RWPE1 (cell line): ENCODE results near the gene RTP2.

Experiments
- CTCF ChIA-PET: fragments of 350-600 bp; sonication (Branson Sonifier 250); formaldehyde crosslinking; extraction: SDS; loops from one replicate; lab custom pipeline; 2021; lab: Yijun Ruan, JAX
- POLR2A ChIA-PET: fragments of 400-600 bp; formaldehyde crosslinking; extraction: SDS; loops from one replicate; lab custom pipeline; 2020; ENCODE audit warnings: antibody characterized with exemption; ENCODE audit not compliant: low non-redundant PET; lab: Yijun Ruan, JAX
- DNase-seq: peaks from one replicate; pipeline ENCODE4 v3.0.0; 2012; ENCODE audit warnings: low spot score
- H3K27ac ChIP-seq: fragments of 450-650 bp; 2 replicates; pipeline ENCODE4 v1.5.1; 2017
- TF ChIP-seq, protein P1 (sequence below): fragments of 450-650 bp; conservative IDR thresholded peaks from 2 replicates; pipeline ENCODE4 v1.5.1; 2017; ENCODE audit warnings: low read depth, mild to moderate bottlenecking

RTP2 gene

DNA sequence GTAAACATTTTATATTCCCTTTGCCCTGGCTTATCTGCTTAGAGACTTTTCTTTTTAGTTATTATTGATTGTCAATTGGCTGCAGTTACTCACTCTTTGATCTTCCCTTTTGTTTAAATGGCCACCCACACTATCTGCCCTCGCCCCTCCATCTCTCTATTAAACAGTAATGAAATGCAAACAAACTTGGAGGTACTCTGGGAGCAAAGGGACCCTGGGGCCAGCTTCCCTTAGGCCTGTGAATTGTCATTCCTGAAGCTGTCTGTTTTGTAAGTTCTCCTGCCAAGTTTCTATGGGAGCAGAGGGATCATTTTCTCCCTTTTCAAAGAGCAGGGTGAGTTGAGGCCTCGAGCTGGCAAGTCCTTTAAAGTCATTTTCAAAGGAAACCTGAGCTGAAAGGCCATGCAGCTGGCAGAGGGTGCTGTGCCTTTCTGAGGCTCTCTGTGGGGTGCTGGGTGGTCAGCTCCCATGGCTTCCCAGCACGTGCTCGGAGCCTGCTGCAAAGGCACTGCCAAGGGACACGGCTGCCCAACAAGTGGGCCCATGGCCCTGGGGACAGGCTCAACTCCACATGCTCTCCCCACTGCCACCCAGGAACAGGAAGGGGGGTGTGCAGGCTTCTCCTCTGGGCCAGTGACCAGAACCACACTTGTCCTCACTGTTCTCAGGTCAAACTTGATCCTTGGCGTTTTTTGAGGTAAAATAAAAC is 17.4 kb upstream of the RTP2 start:
- peak overlapping the region; percentile 49 for H3K27ac ChIP-seq
- ChIA-PET CTCF (interaction anchor here (0.5 to 0.6 kb wide), 2 partner anchors 356 to 452 kb away, joined by 3 read pairs; no protein-coding TSS in a partner anchor), POLR2A (no interaction called here)
- no peak for DNase-seq
- TF ChIP-seq, protein P1, sequence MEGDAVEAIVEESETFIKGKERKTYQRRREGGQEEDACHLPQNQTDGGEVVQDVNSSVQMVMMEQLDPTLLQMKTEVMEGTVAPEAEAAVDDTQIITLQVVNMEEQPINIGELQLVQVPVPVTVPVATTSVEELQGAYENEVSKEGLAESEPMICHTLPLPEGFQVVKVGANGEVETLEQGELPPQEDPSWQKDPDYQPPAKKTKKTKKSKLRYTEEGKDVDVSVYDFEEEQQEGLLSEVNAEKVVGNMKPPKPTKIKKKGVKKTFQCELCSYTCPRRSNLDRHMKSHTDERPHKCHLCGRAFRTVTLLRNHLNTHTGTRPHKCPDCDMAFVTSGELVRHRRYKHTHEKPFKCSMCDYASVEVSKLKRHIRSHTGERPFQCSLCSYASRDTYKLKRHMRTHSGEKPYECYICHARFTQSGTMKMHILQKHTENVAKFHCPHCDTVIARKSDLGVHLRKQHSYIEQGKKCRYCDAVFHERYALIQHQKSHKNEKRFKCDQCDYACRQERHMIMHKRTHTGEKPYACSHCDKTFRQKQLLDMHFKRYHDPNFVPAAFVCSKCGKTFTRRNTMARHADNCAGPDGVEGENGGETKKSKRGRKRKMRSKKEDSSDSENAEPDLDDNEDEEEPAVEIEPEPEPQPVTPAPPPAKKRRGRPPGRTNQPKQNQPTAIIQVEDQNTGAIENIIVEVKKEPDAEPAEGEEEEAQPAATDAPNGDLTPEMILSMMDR = no peak

DNA sequence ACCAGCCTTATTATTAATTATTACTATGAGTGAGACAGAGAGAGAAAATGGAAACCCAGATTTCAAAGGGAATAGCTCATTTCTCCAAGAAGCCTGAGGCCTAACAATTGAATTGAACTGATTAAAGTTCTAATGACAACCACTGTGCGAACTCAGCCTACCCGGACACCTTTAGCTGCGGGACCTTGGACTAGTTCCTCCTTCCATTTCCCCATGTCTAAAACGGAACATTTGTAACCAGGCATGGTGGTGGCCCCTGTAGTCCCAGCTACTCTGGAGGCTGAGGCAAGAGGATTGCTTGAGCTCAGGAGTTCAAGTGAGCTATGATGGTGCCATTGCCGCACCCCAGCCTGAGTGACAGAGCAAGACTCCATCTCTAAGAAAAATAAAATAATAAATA is 16.4 kb upstream of the RTP2 start:
- H3K27ac ChIP-seq = no peak overlapping the region
- DNase-seq = no peak
- ChIA-PET CTCF (no interaction called here), POLR2A (no interaction called here)
- TF ChIP-seq, protein P1 = no peak

DNA sequence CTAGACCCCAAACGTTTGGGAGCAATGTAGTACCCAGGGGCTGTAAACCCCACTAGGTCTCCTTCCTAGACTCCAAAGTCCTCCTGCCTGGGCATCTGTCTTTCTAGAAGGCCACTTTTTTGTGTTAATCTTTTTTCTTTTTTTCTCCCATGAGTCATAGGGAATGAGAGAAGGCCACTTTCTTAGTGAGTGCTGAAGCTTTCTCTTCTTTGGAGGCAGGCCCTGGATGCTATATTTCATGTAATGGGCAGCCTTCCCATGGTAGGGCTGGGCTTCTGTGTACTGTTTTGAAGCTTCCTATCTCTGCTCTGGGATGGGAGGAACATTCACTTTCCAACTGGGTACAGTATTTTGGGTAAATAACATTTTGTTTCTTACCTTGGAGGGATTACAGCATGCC is 15.2 kb upstream of the RTP2 start:
- H3K27ac ChIP-seq = no peak overlapping the region
- DNase-seq = no peak
- TF ChIP-seq, protein P1 = no peak
- ChIA-PET CTCF (interaction anchor here (0.6 to 1.3 kb wide), 3 partner anchors 38 to 1188 kb away, joined by 3 read pairs; no protein-coding TSS in a partner anchor), POLR2A (no interaction called here)

DNA sequence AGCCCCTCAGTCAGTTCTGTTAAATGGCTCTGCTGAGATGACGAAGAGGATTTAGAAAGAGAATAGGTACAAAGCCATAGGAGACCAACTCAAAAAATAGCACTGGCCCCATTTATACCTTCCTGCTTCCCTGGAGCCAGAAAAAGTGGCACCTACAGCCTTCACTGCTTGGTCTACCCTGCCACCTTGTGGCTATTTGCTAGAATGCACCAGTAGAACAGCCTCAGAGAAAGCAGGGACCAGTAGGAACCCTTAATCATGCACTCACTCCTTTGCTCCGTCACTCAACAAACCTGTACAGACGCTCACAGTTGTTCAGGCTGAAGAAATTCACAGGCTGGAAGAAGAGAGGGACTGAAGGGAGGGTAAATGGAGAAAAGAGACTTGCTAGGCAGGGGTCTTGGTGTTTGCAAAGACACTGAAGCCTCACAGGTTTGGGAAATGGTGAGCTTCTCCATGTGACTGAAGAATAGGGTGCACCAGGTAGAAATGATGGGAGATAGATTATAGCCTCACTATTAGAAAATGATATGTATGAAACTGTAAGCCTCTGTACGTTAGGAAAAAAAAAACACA is 12.1 kb upstream of the RTP2 start:
- POLR2A ChIA-PET = no interaction called here
- peak; percentile 77 for DNase-seq
- TF ChIP-seq, protein P1 = peak; percentile 91
- no peak overlapping the region for H3K27ac ChIP-seq
- CTCF ChIA-PET = interaction anchor here (0.6 to 2.2 kb wide), 10 partner anchors 25 to 1240 kb away, joined by 3 to 8 read pairs (median 4); no protein-coding TSS in a partner anchor

DNA sequence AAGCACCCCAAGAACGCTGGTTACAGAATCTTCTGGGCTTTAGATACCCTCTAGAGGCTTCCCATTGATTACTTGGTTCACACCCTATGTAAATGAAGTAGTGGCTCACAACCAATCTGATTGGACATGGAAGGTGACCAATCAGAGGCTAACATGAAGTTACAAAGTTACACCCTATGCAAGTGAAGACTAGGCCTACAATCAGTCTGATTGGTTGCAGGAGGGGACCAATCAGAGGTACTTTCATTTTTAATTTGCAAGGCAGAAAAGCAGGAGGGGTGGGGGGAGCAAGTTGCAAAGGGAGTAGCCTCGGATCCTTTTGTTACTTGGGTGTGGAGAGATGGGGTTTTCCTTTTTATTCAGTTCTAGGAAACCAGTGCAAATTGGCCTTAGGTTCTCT is 11.1 kb upstream of the RTP2 start:
- TF ChIP-seq, protein P1 = no peak

DNA sequence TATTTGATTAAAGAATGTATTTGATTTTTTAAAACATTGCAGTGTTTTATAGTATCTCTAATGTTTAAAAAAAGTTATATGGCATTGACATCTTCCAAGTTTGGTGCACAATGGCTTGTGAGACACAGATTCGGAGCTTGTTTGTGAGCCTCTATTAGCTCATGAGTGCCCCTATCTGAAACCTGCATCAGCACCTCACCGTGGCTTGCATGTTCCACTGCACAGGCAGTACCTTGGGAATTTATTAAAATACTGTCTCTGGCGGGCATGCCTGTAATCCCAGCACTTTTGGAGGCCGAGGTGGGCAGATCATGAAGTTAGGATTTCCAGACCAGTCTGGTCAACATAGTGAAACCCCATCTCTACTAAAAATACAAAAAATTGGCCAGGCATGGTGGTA is 6.8 kb upstream of the RTP2 start:
- TF ChIP-seq, protein P1 = no peak
- no peak overlapping the region for H3K27ac ChIP-seq
- CTCF ChIA-PET = interaction anchor here (0.6 to 1.1 kb wide), 2 partner anchors 30 to 677 kb away, joined by 3 read pairs; no protein-coding TSS in a partner anchor
- DNase-seq = no peak
- POLR2A ChIA-PET = no interaction called here

More for the DNA sequence above, 11.1 kb upstream of the RTP2 start:
- H3K27ac ChIP-seq = no peak overlapping the region
- CTCF ChIA-PET = interaction anchor here (0.5 to 2.2 kb wide), 4 partner anchors 34 to 396 kb away, joined by 3 to 8 read pairs (median 4); no protein-coding TSS in a partner anchor
- DNase-seq = no peak
- POLR2A ChIA-PET = no interaction called here
